MM.1S (cell line): Measurements from ENCODE around the gene ZBTB1.

ENCODE experiments used
- CTCF ChIP-seq: fragments of 300-600 bp; sonication (generic); IDR thresholded peaks from 2 replicates; pipeline ENCODE4 v1.5.1; 2016; ENCODE audit warnings: antibody characterized with exemption, low read length, mixed read lengths
- EZH2 ChIP-seq: fragments of 300-600 bp; sonication (generic); optimal IDR thresholded peaks from 2 replicates; pipeline ENCODE3; 2017; ENCODE audit warnings: low read depth, mild to moderate bottlenecking, antibody characterized with exemption, low read length, mixed read lengths
- EZH2phosphoT487 ChIP-seq: fragments of 300-600 bp; sonication (generic); IDR thresholded peaks from 2 replicates; pipeline ENCODE4 v1.6.1; 2018; ENCODE audit warnings: antibody characterized with exemption, low read length

DNA sequence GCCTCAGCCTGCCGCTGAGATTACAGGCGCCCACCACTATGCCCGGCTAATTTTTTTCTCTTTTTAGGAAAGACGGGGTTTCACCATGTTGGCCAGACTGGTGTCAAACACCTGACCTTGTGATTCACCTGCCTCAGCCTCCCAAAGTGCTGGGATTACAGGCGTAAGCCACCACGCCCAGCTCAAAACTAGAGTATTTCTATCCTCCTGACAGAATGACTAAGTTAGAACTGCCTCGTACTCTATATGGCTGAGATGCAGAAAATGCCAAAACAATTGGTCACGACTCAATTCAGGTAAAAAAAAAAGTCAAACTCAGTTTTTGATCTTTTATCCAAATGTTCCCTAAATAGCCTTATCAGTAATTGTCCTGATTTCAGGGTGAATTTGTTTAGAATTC is 28.1 kb upstream of the ZBTB1 start:
- TF ChIP-seq CTCF (no peak), EZH2 (no peak), EZH2phosphoT487 (no peak)
